Suppressor macrophage treated with lipopolysaccharide for 4 hours (primary cell): Measurements from ENCODE around the gene HSPA14.
"Not testable (repeated sequence)": the region's sequence is repeated elsewhere in the genome, so short reads cannot be mapped to it uniquely, and the experiment has no call there.

Experiments
- DNase-seq: peaks from one replicate; pipeline ENCODE4 v3.0.0-alpha.2; 2020

HSPA14 gene, protein sequence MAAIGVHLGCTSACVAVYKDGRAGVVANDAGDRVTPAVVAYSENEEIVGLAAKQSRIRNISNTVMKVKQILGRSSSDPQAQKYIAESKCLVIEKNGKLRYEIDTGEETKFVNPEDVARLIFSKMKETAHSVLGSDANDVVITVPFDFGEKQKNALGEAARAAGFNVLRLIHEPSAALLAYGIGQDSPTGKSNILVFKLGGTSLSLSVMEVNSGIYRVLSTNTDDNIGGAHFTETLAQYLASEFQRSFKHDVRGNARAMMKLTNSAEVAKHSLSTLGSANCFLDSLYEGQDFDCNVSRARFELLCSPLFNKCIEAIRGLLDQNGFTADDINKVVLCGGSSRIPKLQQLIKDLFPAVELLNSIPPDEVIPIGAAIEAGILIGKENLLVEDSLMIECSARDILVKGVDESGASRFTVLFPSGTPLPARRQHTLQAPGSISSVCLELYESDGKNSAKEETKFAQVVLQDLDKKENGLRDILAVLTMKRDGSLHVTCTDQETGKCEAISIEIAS

DNA sequence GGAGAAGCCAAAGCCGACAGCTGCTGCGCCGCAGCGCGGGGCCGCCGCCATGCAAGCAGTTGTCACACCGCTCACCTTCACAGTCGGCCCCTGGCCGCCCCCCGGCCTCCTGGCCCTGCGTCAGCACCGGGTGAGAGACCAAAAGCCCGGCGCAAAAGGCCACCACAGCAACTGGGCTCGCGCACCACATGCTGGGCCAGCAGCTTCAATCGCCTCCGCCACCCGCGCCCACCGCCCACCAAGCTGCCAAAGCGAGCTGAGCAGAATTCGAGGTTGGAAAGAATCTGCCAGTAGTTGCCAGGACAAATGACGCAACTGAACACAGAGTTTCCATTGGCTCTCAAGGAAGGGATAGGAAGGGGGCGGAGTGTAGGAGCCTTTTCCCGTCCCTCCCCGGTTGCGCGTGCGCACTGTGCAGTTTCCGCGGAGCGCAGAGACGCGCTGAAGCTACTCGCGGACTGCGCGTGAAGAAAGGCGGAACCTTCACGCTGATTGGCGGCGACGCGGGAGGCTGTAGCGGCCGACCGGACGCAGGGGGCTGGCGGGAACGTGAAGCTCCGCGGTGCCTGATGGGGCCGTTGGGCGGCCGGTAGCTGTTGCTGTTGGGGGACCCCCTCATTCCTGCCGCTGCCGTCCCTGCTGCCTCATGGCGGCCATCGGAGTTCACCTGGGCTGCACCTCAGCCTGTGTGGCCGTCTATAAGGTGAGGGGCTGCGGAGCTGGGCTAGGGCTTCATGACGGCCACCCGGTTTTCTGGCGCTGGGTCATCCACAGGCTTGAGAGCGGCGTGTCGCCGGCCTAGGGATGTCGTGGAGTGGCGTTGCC is at the start of gene HSPA14, which contains the start of the genes CDNF and MSANTD7:
TSS of gene HSPA14 (plus strand) at position 550 of the 825 bp plus-strand sequence. CDS start at position 647, 97 bp downstream.
TSS of gene CDNF (minus strand) at position 281 of the 825 bp plus-strand sequence. CDS start at position 190, 91 bp downstream.
TSS of gene MSANTD7 (plus strand) at position 550 of the 825 bp plus-strand sequence. CDS start 3,979 bp downstream, outside the sequence.
- peak; percentile 100 for DNase-seq

DNA sequence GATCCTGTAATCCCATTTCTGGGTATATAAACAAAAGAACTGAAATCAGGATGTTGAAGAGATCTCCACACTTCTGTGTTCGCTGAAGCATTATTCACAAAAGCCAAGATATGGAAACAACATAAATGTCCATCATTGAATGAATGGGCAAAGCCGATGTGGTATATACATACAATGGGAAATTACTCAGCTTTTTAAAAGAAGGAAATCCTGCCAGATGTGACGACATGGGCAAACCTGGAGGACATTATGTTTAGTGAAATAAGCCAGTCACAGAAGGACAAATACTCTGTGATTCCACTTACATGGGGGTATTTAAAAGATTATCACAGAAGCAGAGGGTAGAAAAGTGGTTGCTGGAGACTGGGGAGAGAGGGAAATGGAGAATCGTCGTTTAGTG is 39.5 kb upstream of the HSPA14 start:
- DNase-seq = peak; percentile 7

- no peak for DNase-seq
These were observed 37.7 kb upstream of the HSPA14 start for GRCh38 chr10:14800397-14800796.

DNA sequence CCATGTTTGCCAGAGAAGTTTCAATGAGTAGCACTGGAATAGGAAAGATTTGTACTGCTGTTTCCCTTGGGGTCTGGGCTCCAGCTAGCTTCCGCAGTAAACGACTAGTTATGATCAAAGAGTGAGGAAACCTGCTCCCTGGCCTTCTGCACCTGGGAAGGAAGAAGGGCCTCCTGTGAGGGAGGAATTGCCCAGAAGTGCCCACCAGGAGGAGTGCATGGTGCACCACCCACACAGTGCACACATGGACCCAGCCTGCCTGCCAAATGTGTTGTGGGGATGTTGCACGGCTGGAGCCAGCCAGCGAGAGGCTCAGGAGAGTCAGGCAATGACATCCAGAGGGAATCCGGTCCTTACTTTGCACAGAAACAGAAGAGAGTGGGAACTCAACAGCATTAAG is 36.4 kb upstream of the HSPA14 start:
- DNase-seq = no peak

GRCh38 chr10:14803827-14804226 is 34.3 kb upstream of the HSPA14 start:
- DNase-seq = no peak

GRCh38 chr10:14806318-14806717 is 31.8 kb upstream of the HSPA14 start:
- DNase-seq = no peak

GRCh38 chr10:14810969-14811953 is 26.8 kb upstream of the HSPA14 start:
- DNase-seq = no peak

GRCh38 chr10:14812271-14812670 is 25.8 kb upstream of the HSPA14 start:
- no peak for DNase-seq

DNA sequence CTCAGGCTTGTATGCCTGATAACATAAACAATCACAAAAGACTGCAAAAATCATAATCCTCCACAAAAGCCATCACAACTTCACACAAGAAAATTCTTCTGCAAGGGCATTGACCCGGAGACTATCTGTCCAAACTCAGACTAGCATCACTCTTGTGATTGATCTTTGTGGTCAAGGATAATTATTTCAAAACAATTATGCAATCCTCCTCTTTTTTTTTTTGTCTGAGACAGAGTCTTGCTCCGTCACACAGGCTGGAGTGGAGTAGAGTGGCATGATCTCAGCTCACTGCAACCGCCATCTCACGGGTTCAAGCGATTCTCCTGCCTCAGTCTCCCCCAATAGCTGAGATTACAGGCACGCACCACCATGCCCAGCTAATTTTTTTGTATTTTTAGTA is 22.4 kb upstream of the HSPA14 start:
- no peak for DNase-seq

- not testable (repeated sequence) for DNase-seq
These were observed 21.4 kb upstream of the HSPA14 start for GRCh38 chr10:14816717-14817116.

DNA sequence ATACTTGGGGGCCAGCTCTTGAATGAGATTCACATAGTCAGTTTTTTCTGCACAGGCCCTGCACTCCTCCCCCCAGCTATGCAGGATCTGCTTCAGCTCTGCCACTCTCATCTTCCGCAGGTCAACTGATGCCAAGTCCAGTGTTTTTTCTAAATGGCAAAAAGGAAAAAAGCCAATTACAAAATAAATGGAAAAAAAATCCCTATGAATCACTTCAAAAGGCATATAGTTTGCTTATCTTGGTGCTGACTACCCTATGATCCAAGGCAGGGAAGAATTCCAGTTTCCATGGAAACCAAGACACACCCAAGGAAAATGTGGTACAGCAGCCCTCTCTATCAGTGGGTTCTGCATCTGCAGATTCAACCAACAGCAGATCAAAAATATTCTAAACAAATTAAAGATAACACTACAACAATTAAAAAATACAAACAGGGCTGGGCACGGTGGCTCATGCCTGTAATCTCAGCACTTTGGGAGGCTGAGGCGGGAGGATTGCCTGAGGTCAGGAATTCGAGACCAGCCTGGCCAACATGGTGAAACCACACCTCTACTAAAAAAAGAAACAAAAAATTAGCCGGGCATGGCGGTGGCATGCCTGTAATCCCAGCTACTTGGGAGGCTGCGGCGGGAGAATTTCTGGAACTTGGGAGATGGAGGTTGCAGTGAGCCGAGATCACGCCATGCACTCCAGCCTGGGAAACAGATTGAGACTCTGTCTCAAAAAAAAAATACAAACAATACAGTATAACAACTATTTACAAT is 17.9 kb upstream of the HSPA14 start:
- no peak for DNase-seq

DNA sequence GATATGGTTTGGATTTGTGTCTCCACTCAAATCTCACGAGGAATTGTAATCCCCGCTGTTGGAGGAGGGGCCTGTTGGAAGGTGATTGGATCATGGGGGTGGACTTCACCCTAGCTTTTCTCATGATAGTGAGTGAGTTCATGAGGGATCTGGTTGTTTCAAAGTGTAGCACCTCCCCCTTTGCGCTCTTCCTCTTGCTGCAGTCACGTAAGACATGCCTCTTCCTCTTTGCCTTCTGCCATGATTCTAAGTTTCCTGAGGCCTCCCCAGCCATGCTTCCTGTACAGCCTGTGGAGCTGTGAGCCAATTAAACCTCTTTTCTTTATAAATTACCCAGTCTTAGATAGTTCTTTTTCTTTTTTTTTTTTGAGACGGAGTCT is 17.3 kb upstream of the HSPA14 start:
- DNase-seq = peak; percentile 30

- no peak for DNase-seq
These were observed 16.3 kb upstream of the HSPA14 start for GRCh38 chr10:14821635-14822375.

- peak; percentile 53 for DNase-seq
These were observed 15.0 kb upstream of the HSPA14 start for GRCh38 chr10:14822879-14823755.

DNA sequence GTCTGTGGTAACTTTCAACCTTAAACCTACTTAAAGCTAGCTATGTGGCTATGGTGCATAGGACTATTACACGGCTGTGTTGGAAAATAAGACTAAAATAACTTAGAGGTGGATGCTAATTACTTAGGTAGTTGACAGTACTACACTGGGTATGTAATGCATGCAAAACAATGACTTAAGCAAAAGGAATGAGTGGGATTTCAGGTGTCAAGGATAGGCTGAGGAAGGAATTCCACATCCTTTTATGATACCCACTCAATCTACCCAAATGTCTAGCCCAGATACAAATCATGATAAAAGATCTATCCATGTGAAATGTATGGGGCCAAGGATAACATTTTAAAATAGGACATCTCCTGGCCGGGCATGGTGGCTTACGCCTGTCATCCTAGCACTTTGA is 14.1 kb upstream of the HSPA14 start:
- no peak for DNase-seq

- DNase-seq = peak; percentile 7
These were observed 11.9 kb upstream of the HSPA14 start for GRCh38 chr10:14826076-14826829.

DNA sequence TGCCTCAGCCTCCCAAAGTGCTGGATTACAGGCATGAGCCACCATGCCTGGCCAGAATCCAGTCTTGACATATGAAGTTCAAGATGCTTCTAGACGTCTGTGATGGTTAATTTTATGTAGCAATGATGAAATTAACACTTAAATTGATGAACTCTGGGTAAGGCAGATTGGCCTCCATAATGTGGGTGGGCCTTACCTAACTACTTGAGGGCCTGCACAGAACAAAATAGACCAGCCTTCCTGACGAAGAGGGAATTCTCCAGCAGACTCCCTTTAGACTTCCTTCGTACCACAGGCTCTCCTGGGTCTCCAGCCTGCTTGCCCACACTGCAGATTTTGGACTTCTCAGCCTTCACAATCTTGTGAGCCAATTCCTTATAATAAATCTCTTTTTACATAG is 5.0 kb upstream of the HSPA14 start:
- DNase-seq = no peak

DNA sequence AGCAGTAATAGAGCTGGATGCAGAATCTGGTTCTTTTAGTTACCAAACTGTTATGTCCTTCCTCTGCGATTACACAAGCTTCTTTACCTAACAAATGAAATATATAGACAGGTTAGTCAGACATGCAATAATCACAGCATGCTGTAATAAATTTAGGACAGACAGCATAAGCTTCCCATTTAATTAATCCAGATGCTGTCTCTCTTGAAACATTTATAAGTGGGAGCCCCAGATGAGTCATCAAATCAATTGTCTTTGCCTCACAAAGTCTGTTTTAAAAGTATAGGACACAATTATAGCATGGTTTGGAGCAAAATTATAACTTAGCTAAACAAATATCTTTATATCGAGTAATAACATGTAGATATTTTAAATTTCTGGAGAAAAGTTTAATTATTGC is 1.9 kb upstream of the HSPA14 start:
- no peak for DNase-seq
